Tongue (tissue), 2 donors: ENCODE results near the gene TNNT1. TPM values are rescaled to one million over a fixed set of nuclear protein-coding genes. Genes with fewer than 3 reads are reported as not detected.

ENCODE experiments used
- DNase-seq: peaks from one replicate; pipeline ENCODE4 v3.0.0-alpha.2; 2015
- total RNA-seq: library from RNA; depleted of rRNA; stranded (reverse); fragments of >200 nt; gene quantifications from one replicate; pipeline ENCODE4 v1.2.3, GENCODE V29; 2014

The TNNT1 gene
- total RNA-seq, 1 donor from 2014 or later, result 338 TPM

GRCh38 chr19:55141696-55142095 lies 7.3 kb downstream of the TNNT1 start:
- no peak for DNase-seq

GRCh38 chr19:55137915-55138314 lies 11.1 kb downstream of the TNNT1 start:
- DNase-seq, result no peak

- DNase-seq, result no peak
Measured at GRCh38 chr19:55136399-55137102, 12.5 kb downstream of the TNNT1 start.

- no peak for DNase-seq
Measured at GRCh38 chr19:55134736-55135135, 14.3 kb downstream of the TNNT1 start.

GRCh38 chr19:55133639-55134444 lies 15.2 kb downstream of the TNNT1 start:
- no peak for DNase-seq

GRCh38 chr19:55132453-55133129 lies 16.4 kb downstream of the TNNT1 start:
- no peak for DNase-seq

- no peak for DNase-seq
Measured at GRCh38 chr19:55131421-55131820, 17.6 kb downstream of the TNNT1 start.

GRCh38 chr19:55119053-55119452 lies 30.0 kb downstream of the TNNT1 start:
- DNase-seq, result no peak

GRCh38 chr19:55118401-55118991 lies 30.5 kb downstream of the TNNT1 start:
- DNase-seq, result peak; percentile 70

- peak; percentile 100 for DNase-seq
Measured at GRCh38 chr19:55117663-55118391, 31.2 kb downstream of the TNNT1 start.

GRCh38 chr19:55116859-55117662 lies 31.9 kb downstream of the TNNT1 start, which contains the start of gene PPP1R12C:
Gene PPP1R12C, minus strand, starts transcription at chr19:55117637. Its CDS starts 94 bp downstream, at chr19:55117543.
- peak; percentile 25 for DNase-seq

- DNase-seq, result peak; percentile 71
Measured at GRCh38 chr19:55116232-55116858, 32.7 kb downstream of the TNNT1 start.

- no peak for DNase-seq
Measured at GRCh38 chr19:55115446-55116065, 33.5 kb downstream of the TNNT1 start.

GRCh38 chr19:55114566-55115145 lies 34.4 kb downstream of the TNNT1 start:
- no peak for DNase-seq

- peak; percentile 98 for DNase-seq
Measured at GRCh38 chr19:55113570-55114039, 35.4 kb downstream of the TNNT1 start.

GRCh38 chr19:55112777-55113569 lies 36.0 kb downstream of the TNNT1 start:
- DNase-seq, result peak; percentile 50

GRCh38 chr19:55112246-55112776 lies 36.7 kb downstream of the TNNT1 start:
- DNase-seq, result no peak

- no peak for DNase-seq
Measured at GRCh38 chr19:55111238-55111831, 37.7 kb downstream of the TNNT1 start.
